Activated naive CD4-positive, alpha-beta T cell treated with anti-CD3 and anti-CD28 coated beads, Interleukin-2, amount 50 U/mL, for 72 hours (primary cell): ENCODE measurements around the gene PRKN. TPM values are rescaled to one million over a fixed set of nuclear protein-coding genes. Genes with fewer than 3 reads are reported as not detected.

ENCODE experiments used
- ATAC-seq, 2 donors: fragments of 150-1000 bp; cut with Tn5 transposase; 2 replicates each; pipeline ENCODE4 v1.10.0; 2021; ENCODE audit warnings: mild to moderate bottlenecking in 2 of 2, moderate library complexity in 2 of 2
- DNase-seq, 2 donors: peaks; one replicate each; pipeline ENCODE4 v3.0.0; 2021 to 2022; ENCODE audit warnings: low spot score in 2 of 2
- H3K27ac Mint-ChIP-seq, 2 donors: one replicate each; pipeline ENCODE4 v1.8.0; 2022; ENCODE audit warnings: mild to moderate bottlenecking in 2 of 2, mixed read lengths in 2 of 2
- H3K36me3 Mint-ChIP-seq, 2 donors: one replicate each; pipeline ENCODE4 v1.8.0; 2022; ENCODE audit warnings: mixed read lengths in 2 of 2
- H3K9me3 Mint-ChIP-seq, 2 donors: one replicate each; pipeline ENCODE4 v1.8.0; 2022; ENCODE audit warnings: mixed read lengths in 2 of 2
- total RNA-seq, 2 donors: library from RNA; stranded (reverse); gene quantifications; one replicate each; pipeline ENCODE4 v1.2.3, GENCODE V29; 2022

PRKN gene
- total RNA-seq, 2 donors from 2014 or later, result 0.57 to 4.1 TPM

GRCh38 chr6:161954699-161955276, 772.8 kb downstream of the PRKN start:
- DNase-seq, result no peak
- no peak for ATAC-seq
- no peak overlapping the region for H3K27ac Mint-ChIP-seq
- H3K36me3 Mint-ChIP-seq, result peaks cover 0 to 5% of the 10 kb centered on the region in 2 donors
- H3K9me3 Mint-ChIP-seq, result peaks cover 0 to 4% of the 10 kb centered on the region in 2 donors

GRCh38 chr6:161954077-161954476, 773.5 kb downstream of the PRKN start:
- ATAC-seq, result no peak
- DNase-seq, result no peak

DNA sequence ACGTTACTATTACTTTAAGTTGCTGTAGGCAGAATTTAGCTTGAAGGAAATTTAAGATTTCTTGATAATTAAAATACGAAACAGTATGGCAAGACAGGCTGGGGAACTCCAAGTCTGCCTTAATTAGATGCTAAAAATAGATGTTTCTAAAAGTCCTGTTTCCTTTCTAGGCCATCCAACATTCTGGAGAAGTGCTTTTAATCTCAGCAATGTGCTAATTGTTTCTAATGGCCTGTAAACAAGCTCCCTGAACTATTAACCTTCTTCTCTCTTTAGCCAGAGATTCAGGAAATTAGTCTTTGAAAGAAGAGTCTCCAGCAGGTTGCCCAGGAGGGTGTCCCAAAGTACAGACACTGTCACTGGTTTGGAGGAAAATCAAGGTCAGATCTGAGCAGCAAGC, 776.4 kb downstream of the PRKN start:
- Mint-ChIP-seq H3K36me3 (peaks cover 0 to 5% of the 10 kb centered on the region in 2 donors), H3K27ac (no peak overlapping the region), H3K9me3 (peaks cover 0 to 4% of the 10 kb centered on the region in 2 donors)
- ATAC-seq (no peak), DNase-seq (no peak)

More at GRCh38 chr6:161954077-161954476, 773.5 kb downstream of the PRKN start:
- Mint-ChIP-seq H3K36me3 (peaks cover 0 to 5% of the 10 kb centered on the region in 2 donors), H3K27ac (no peak overlapping the region), H3K9me3 (peaks cover 0 to 4% of the 10 kb centered on the region in 2 donors)

DNA sequence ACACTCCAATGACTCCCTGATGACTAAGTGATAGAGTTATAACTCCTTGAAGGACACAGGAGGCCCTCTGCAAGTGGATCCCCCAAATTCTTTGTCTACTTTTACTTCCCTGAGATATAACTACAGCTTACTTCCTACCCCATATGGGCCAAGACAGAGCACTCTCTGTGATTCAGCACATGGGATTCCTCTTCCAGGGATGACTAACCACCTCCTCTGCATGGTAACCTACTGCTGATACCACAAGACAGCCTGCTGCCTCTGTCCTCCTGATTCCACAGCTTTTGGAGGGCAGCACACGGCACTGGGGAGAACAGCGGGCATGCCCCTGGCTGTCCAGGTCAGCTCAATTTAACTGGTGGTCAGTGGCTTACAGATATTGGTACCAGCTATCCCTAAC, 778.0 kb downstream of the PRKN start:
- Mint-ChIP-seq H3K9me3 (peaks cover 0 to 4% of the 10 kb centered on the region in 2 donors), H3K36me3 (peaks cover 0 to 5% of the 10 kb centered on the region in 2 donors), H3K27ac (no peak overlapping the region)
- DNase-seq, result no peak
- no peak for ATAC-seq

DNA sequence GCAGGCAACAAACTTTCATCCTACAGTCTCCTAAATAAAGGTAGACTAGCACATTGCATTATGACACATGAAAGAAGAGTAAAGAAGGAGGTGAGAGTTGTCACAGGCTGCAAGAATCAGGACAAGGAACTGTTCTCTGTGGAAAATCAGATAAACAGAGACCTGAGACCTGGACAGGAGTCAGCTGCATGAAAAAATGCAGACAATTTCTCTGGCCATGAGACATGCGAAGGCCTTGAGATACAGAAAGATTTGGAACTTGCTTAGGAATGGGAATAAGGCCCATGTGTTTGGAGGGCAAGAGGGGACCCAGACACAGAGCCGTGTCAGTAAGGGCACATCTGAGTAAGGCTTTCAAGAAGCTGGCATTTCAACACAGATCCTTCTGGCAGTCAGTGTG, 779.1 kb downstream of the PRKN start:
- ATAC-seq, result no peak
- no peak overlapping the region for H3K27ac Mint-ChIP-seq

GRCh38 chr6:161947371-161947770, 780.2 kb downstream of the PRKN start:
- ATAC-seq (no peak), DNase-seq (no peak)
- Mint-ChIP-seq H3K9me3 (peaks cover 0 to 4% of the 10 kb centered on the region in 2 donors), H3K27ac (no peak overlapping the region), H3K36me3 (peaks cover 0 to 5% of the 10 kb centered on the region in 2 donors)

More for the DNA sequence above, 779.1 kb downstream of the PRKN start:
- Mint-ChIP-seq H3K9me3 (peaks cover 0 to 4% of the 10 kb centered on the region in 2 donors), H3K36me3 (peaks cover 0 to 5% of the 10 kb centered on the region in 2 donors)
- DNase-seq, result no peak

- peaks cover 0 to 5% of the 10 kb centered on the region in 2 donors for H3K36me3 Mint-ChIP-seq
- no peak for ATAC-seq
- H3K9me3 Mint-ChIP-seq, result peaks cover 0 to 4% of the 10 kb centered on the region in 2 donors
- DNase-seq, result no peak
- H3K27ac Mint-ChIP-seq, result no peak overlapping the region
Observed at GRCh38 chr6:161946461-161946860, 781.1 kb downstream of the PRKN start.

DNA sequence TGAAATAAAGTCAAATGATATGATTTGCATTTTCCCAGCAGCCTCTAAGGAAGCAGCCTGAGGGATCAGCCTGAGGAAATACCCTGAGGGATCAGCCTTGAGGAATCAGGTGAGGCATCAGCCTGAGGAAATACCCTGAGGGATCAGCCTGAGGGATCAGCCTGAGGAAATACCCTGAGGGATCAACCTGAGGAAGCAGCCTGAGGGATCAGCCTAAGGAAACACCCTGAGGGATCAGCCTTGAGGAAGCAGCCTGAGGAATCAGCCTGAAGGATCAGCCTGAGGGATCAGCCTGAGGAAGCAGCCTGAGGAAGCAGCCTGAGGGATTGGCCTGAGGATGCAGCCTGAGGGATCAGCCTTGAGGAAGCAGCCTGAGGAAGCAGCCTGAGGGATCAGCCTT, 784.0 kb downstream of the PRKN start:
- no peak for DNase-seq
- no peaks in the 10 kb centered on the region for H3K36me3 Mint-ChIP-seq
- no peak for ATAC-seq
- no peak overlapping the region for H3K27ac Mint-ChIP-seq
- no peaks in the 10 kb centered on the region for H3K9me3 Mint-ChIP-seq

DNA sequence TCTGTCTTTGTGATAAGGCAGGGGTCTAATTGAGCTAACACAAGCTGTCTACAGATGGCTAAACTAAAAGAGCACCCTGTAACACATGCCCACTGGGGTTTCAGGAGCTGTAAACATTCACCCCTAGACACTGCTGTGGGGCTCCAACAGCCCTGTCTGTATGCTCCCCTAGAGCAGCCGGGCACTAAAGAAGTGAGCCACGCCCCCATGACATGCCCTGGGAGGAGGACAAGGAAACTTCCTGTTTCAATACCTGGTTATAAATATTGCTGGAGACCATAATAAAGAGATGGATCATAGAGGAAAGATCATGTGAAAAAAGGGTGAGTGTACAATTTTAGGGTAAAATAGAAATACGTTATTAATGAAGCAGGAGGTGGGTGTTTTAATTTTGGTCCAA, 786.0 kb downstream of the PRKN start:
- no peak overlapping the region for H3K27ac Mint-ChIP-seq
- DNase-seq (no peak), ATAC-seq (no peak)
- H3K36me3 Mint-ChIP-seq, result no peaks in the 10 kb centered on the region
- H3K9me3 Mint-ChIP-seq, result no peaks in the 10 kb centered on the region

GRCh38 chr6:161940519-161940918, 787.0 kb downstream of the PRKN start:
- H3K36me3 Mint-ChIP-seq, result no peaks in the 10 kb centered on the region
- peaks cover 0 to 5% of the 10 kb centered on the region in 2 donors for H3K9me3 Mint-ChIP-seq
- ATAC-seq, result no peak
- no peak overlapping the region for H3K27ac Mint-ChIP-seq
- no peak for DNase-seq

DNA sequence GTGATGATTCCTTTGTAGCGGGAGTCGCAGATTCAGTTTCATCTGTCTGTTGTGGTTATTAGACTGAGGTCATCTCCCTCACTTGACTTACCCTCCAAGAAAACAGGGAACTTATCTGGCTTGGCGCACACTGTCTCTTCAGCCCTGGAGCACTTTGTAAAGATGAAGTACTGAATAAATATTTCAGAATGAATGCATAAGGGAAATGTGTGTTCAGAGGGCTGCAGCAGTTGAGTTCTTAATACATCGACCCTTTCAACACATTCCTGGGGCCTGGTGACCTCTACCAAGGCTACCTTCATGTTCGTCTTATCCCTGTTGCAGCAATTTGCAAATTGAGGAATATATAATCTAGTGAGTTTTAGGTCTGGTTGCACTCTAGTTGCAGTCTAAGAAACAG, 801.2 kb downstream of the PRKN start:
- H3K9me3 Mint-ChIP-seq, result peaks cover 0 to 4% of the 10 kb centered on the region in 2 donors
- no peaks in the 10 kb centered on the region for H3K36me3 Mint-ChIP-seq
- no peak for DNase-seq
- H3K27ac Mint-ChIP-seq, result no peak overlapping the region
- no peak for ATAC-seq

GRCh38 chr6:161924516-161925116, 803.0 kb downstream of the PRKN start:
- DNase-seq (no peak), ATAC-seq (no peak)
- H3K9me3 Mint-ChIP-seq, result peaks cover 0 to 4% of the 10 kb centered on the region in 2 donors
- no peaks in the 10 kb centered on the region for H3K36me3 Mint-ChIP-seq
- no peak overlapping the region for H3K27ac Mint-ChIP-seq

DNA sequence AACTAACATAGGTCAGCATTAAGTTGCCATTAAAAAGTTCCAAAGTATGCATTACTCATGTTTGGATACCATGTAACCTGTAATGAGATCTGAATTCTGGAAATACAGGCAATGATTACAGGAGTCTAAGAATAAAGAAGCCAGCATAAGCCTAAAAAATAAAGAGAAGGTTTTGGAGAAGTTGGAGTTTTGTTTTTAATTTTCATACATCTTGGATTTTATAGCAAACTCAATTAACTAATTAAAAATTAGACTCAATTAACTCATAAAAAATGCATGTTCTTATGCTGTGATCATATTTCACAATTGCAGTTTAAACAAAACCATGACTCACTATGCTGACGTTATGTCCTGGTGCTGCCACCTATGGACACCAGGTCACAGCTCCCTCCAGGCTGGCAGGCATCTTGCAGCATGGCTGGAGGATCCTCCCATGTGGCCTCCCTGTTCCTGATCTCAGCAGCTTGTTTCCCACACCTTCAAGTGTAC, 804.9 kb downstream of the PRKN start:
- no peak overlapping the region for H3K27ac Mint-ChIP-seq
- no peaks in the 10 kb centered on the region for H3K36me3 Mint-ChIP-seq
- DNase-seq, result peak in 1 of 2 donors; percentile 5
- H3K9me3 Mint-ChIP-seq, result no peaks in the 10 kb centered on the region
- ATAC-seq, result peak; percentile 70

DNA sequence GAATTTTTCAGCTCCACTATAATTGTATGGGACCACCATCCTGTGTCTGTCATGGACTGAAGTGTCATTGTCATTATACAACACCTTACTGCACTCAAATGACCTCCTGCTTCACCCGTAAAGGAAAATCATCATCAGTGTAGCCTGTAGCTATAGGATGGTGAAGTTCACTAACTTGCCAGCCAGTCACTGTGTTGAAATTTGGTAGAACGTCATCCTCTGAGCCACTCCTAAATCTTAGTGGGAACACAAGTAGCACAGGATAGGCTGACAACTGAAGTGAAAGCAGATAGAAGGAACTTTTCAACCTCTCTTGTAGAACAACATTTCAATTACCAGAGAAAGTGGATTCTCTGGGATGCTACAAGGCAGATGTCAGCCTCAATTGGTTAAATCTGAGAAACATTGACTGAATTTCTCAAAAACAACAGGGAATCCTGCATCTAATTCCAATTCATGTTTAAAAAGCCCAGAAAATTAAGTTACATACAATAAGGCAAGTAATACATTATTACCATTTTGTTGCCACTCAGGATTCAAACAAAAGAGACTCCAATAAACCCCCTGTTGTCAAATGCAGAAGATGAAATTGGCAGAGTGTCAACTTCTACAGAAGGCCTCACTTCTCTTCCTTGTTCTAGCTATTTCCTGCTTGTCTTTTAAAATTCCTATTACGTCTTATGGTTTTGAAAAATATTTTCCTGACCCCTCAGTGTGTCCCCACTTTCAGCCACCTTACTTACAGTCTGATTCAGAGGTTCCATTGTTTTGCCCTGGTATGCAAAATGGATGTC, 805.8 kb downstream of the PRKN start:
- no peak overlapping the region for H3K27ac Mint-ChIP-seq
- no peaks in the 10 kb centered on the region for H3K9me3 Mint-ChIP-seq
- DNase-seq, result no peak
- H3K36me3 Mint-ChIP-seq, result no peaks in the 10 kb centered on the region
- ATAC-seq, result no peak

DNA sequence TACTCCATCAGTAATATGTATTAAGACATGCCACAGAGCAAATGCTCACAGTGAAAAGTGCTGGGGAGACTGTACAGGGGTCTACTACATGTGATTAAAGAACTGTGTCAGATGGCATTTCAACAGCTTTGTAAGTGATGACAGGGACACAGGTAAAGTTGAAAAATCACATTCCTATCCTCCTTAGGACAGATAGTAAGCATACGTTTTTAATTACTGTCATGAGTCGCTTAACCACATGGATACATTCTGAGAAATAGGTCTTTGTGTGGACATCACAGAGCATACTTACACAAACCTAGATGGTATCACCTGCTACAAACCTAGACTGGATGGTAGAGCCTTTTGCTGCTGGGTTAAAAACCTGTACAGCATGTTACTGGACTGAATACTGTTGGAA, 807.9 kb downstream of the PRKN start:
- no peak for DNase-seq
- H3K36me3 Mint-ChIP-seq, result no peaks in the 10 kb centered on the region
- H3K27ac Mint-ChIP-seq, result no peak overlapping the region
- no peak for ATAC-seq
- H3K9me3 Mint-ChIP-seq, result no peaks in the 10 kb centered on the region

GRCh38 chr6:161918628-161919205, 808.8 kb downstream of the PRKN start:
- no peaks in the 10 kb centered on the region for H3K36me3 Mint-ChIP-seq
- ATAC-seq, result no peak
- H3K27ac Mint-ChIP-seq, result no peak overlapping the region

GRCh38 chr6:161918109-161918531, 809.4 kb downstream of the PRKN start:
- DNase-seq (no peak), ATAC-seq (no peak)
- H3K36me3 Mint-ChIP-seq, result no peaks in the 10 kb centered on the region
- no peak overlapping the region for H3K27ac Mint-ChIP-seq
- no peaks in the 10 kb centered on the region for H3K9me3 Mint-ChIP-seq

More at GRCh38 chr6:161918628-161919205, 808.8 kb downstream of the PRKN start:
- DNase-seq, result no peak
- no peaks in the 10 kb centered on the region for H3K9me3 Mint-ChIP-seq
